Measurements from ENCODE around the gene NPC1L1. TPM values are rescaled to one million over a fixed set of nuclear protein-coding genes. Genes with fewer than 3 reads are reported as not detected.

Gene NPC1L1
- total RNA-seq, 1 donor from 2014 or later: 1.5 TPM

DNA sequence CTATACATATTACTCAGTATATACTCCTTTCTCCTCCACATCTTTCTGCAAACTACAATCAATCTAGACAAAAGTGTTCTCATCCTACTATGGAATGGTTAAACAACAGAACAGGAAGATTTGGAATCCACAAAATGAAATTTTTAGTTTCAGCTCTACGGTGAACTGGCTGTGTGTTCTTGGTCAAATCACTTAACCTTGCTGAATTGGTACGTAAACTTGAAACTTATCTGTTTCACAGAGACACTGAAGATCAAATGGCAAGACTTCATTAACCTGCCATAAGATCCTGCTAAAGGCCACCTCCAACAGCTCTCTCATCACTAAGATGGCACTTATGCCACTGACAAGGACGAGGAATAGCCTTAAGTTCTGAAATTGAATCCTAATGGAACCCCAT lies 52.2 kb downstream of the NPC1L1 start:
- peak overlapping the region; percentile 77 for H3K4me3 ChIP-seq (ENCODE audit: low read depth, low read length)
- H3K27me3 ChIP-seq (ENCODE audit: control insufficient read depth, insufficient read depth, low read length): no peaks in the 10 kb centered on the region
- TF ChIP-seq, protein P1, sequence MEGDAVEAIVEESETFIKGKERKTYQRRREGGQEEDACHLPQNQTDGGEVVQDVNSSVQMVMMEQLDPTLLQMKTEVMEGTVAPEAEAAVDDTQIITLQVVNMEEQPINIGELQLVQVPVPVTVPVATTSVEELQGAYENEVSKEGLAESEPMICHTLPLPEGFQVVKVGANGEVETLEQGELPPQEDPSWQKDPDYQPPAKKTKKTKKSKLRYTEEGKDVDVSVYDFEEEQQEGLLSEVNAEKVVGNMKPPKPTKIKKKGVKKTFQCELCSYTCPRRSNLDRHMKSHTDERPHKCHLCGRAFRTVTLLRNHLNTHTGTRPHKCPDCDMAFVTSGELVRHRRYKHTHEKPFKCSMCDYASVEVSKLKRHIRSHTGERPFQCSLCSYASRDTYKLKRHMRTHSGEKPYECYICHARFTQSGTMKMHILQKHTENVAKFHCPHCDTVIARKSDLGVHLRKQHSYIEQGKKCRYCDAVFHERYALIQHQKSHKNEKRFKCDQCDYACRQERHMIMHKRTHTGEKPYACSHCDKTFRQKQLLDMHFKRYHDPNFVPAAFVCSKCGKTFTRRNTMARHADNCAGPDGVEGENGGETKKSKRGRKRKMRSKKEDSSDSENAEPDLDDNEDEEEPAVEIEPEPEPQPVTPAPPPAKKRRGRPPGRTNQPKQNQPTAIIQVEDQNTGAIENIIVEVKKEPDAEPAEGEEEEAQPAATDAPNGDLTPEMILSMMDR (IDR thresholded peaks at IDR 0.05; ENCODE audit: insufficient read depth, low read length, poor library complexity, severe bottlenecking): no peak
- H3K36me3 ChIP-seq (ENCODE audit: control insufficient read depth, insufficient read depth, low read length): no peaks in the 10 kb centered on the region
- DNase-seq (ENCODE audit: low read depth): no peak

DNA sequence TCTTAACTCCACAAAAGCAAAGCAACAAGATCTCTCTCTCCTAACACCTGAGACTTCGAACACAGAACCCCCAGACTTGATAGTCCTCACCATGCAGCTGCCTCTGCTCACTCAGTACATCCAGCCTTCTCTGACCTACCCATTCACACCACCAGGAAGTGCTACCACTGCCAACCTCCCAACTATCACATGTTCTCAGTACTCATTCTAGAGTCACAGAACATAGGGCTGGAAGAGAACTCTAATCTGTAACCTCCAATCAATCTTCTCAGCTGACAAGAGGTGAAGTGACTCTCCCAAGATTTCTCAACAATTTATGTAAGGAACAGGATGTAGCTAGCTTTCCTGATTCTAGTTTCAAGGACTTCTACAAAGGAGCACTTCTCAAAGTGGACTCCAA lies 54.4 kb downstream of the NPC1L1 start:
- Histone ChIP-seq H3K36me3 (ENCODE audit: control insufficient read depth, insufficient read depth, low read length) (no peaks in the 10 kb centered on the region), H3K27me3 (ENCODE audit: control insufficient read depth, insufficient read depth, low read length) (no peaks in the 10 kb centered on the region), H3K4me3 (ENCODE audit: low read depth, low read length) (no peak overlapping the region)
- TF ChIP-seq, protein P1 (IDR thresholded peaks at IDR 0.05; ENCODE audit: insufficient read depth, low read length, poor library complexity, severe bottlenecking): no peak
- DNase-seq (ENCODE audit: low read depth): no peak

DNA sequence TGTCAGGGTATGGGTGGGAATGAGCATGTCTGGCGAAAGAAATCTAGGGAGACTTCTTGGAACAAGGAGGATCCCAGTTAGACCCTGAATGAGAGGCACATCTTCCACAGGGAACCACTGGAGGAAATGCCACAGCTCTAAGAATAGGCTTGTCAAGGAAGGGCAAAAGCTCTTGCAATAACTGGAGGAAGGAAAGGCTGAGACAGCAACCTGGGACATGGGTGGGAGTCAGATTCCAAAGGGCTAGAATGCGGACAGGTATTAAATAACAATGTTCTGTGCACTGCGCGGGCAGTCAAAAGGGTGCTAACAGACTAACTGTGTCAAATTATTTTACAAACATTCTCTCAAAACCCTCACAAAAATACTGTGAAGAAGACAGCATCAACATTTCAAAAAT lies 55.1 kb downstream of the NPC1L1 start:
- no peak overlapping the region for H3K4me3 ChIP-seq (ENCODE audit: low read depth, low read length)
- H3K36me3 ChIP-seq (ENCODE audit: control insufficient read depth, insufficient read depth, low read length): no peaks in the 10 kb centered on the region
- H3K27me3 ChIP-seq (ENCODE audit: control insufficient read depth, insufficient read depth, low read length): no peaks in the 10 kb centered on the region
- DNase-seq (ENCODE audit: low read depth): no peak
- TF ChIP-seq, protein P1 (IDR thresholded peaks at IDR 0.05; ENCODE audit: insufficient read depth, low read length, poor library complexity, severe bottlenecking): no peak

DNA sequence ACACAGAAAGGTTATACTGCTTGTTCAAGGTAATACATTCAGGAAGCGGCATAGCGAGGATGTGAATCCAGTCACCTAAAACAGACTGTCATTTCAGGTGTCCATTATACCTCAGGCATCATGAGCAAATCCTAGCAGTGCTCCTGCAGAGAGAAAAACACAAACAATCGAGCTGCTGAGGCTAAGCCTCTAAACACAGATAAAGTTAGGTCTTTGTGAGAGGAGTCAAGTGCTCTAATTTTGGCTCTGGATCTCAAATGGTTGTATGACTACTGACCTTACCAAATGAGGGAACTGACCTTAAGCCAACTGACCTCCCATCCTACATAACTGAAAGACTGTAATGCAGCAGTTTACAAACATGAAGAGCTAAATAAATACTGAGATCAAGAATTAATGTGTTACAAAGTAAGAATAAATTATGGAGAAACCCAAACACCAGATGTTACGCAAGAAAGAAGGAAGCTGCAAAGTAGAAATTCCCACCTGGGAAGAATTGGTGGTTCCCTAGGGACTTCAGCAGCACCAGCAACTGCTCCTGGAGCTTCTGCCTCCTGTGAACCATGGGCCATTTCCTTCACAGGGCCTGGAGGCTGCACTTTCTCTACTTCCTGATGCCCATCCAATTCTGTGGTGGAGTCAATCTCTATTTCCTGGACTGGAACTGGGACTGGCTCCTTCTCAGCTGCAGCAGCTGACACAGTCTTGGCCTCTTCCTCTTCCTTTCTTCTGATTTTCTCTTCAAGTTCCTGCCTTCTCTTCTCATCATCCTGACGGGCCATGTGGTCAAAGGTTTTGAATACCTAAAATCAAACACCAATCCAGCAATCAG lies 56.4 kb downstream of the NPC1L1 start:
- TF ChIP-seq, protein P1 (IDR thresholded peaks at IDR 0.05; ENCODE audit: insufficient read depth, low read length, poor library complexity, severe bottlenecking): no peak
- no peak for DNase-seq (ENCODE audit: low read depth)

DNA sequence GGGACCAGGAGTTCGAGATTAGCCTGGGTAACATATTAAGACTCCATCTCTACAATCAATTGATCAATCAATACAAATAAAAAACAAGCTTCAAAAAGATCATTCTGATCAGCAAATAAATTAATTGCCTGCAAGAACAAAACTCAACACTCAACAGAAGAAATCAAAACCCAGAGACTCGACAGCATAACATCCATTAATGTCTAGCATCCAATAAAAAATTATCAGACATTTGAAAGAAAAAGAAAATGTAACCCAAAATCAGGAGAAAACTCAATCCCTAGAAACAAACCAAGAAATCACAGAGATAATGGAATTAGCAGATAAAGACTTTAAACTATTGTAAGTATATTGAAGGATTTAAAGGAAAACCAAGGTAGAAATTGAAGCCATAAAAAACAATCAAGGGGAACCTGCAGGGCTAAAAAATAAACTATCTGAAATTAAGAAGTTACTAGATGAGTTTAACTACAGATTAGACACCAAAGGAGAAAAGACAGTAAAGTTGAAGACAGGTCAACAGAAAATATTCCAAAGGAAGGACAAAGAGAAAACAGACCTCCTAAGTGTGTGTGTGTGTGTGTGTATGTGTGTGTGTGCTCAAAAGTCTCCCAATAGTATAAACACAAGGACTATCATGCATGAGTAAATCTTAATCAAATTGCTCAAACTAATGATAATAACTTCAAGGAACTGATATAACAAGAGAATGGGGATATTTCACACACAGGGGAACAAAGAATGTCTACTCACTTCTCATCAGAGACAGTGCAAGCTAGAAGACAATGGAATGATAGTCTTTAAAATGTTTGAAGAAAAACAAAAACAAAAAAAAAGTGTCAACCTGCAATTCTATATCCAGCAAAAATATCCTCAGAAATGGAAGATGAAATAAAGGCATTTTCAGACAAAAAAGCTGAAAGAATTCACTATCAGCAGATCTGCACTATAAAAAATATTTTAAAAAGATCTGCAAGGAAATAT lies 58.3 kb downstream of the NPC1L1 start:
- Histone ChIP-seq H3K4me3 (ENCODE audit: low read depth, low read length) (no peak overlapping the region), H3K36me3 (ENCODE audit: control insufficient read depth, insufficient read depth, low read length) (no peaks in the 10 kb centered on the region), H3K27me3 (ENCODE audit: control insufficient read depth, insufficient read depth, low read length) (no peaks in the 10 kb centered on the region)
- TF ChIP-seq, protein P1 (IDR thresholded peaks at IDR 0.05; ENCODE audit: insufficient read depth, low read length, poor library complexity, severe bottlenecking): no peak
- DNase-seq (ENCODE audit: low read depth): no peak

More for the DNA sequence above, 56.4 kb downstream of the NPC1L1 start:
- Histone ChIP-seq H3K4me3 (ENCODE audit: low read depth, low read length) (no peak overlapping the region), H3K36me3 (ENCODE audit: control insufficient read depth, insufficient read depth, low read length) (no peaks in the 10 kb centered on the region), H3K27me3 (ENCODE audit: control insufficient read depth, insufficient read depth, low read length) (no peaks in the 10 kb centered on the region)
